GM23338 (cell line): ENCODE data around the gene CCN2. TPM values are rescaled to one million over a fixed set of nuclear protein-coding genes. Genes with fewer than 3 reads are reported as not detected.

ENCODE experiments used
- ATAC-seq: fragments of 200-7000 bp; cut with Tn5 transposase; 3 replicates; pipeline ENCODE4 v1.9.1; 2020
- DNase-seq: peaks from one replicate; pipeline ENCODE4 v3.0.0-alpha.2; 2015; ENCODE audit warnings: low spot score
- H2AFZ ChIP-seq: fragments of 200-600 bp; sonication (generic); 2 replicates; pipeline ENCODE4 v1.8.0; 2016; ENCODE audit warnings: antibody characterized with exemption, mild to moderate bottlenecking, moderate library complexity
- H3F3A ChIP-seq: fragments of 200-600 bp; sonication (generic); replicated peaks from 2 replicates; pipeline ENCODE4 v1.8.0; 2017; ENCODE audit warnings: antibody characterized with exemption, mixed run types, low read depth
- H3K27ac ChIP-seq: fragments of 200-600 bp; sonication (generic); 2 replicates; pipeline ENCODE4 v1.6.1; 2016; ENCODE audit warnings: low read depth
- H3K27me3 ChIP-seq: fragments of 200-600 bp; sonication (generic); 2 replicates; pipeline ENCODE4 v1.8.0; 2016; ENCODE audit warnings: mild to moderate bottlenecking, mixed run types, moderate library complexity; ENCODE audit not compliant: insufficient read depth
- H3K36me3 ChIP-seq: fragments of 200-600 bp; sonication (generic); 2 replicates; pipeline ENCODE4 v1.8.0; 2016; ENCODE audit warnings: mild to moderate bottlenecking; ENCODE audit not compliant: insufficient read depth
- H3K4me1 ChIP-seq: fragments of 200-600 bp; sonication (generic); 2 replicates; pipeline ENCODE4 v1.8.0; 2016; ENCODE audit warnings: mild to moderate bottlenecking, moderate library complexity; ENCODE audit not compliant: insufficient read depth
- H3K4me2 ChIP-seq: fragments of 200-600 bp; sonication (generic); 2 replicates; pipeline ENCODE4 v1.7.1; 2017; ENCODE audit warnings: mixed run types
- H3K4me3 ChIP-seq: fragments of 200-600 bp; sonication (generic); 2 replicates; pipeline ENCODE4 v1.6.1; 2016; ENCODE audit warnings: mixed run types
- H3K79me2 ChIP-seq: fragments of 200-600 bp; sonication (generic); replicated peaks from 2 replicates; pipeline ENCODE4 v1.8.0; 2017; ENCODE audit warnings: mild to moderate bottlenecking; ENCODE audit not compliant: insufficient read depth
- H3K9me2 ChIP-seq: fragments of 200-600 bp; sonication (generic); 2 replicates; pipeline ENCODE4 v1.8.0; 2017; ENCODE audit not compliant: insufficient read depth
- H4K20me1 ChIP-seq: fragments of 200-600 bp; sonication (generic); replicated peaks from 2 replicates; pipeline ENCODE4 v1.8.0; 2017; ENCODE audit warnings: mild to moderate bottlenecking; ENCODE audit not compliant: insufficient read depth
- H3K27ac Mint-ChIP-seq: 2 replicates; pipeline ENCODE4 v1.8.0; 2020; ENCODE audit warnings: inconsistent platforms, mild to moderate bottlenecking, moderate library complexity, mixed read lengths
- H3K27me3 Mint-ChIP-seq: 3 replicates; pipeline ENCODE4 v1.8.0; 2022; ENCODE audit warnings: low read depth, mild to moderate bottlenecking, moderate library complexity, mixed read lengths, inconsistent platforms; ENCODE audit not compliant: insufficient read depth, poor library complexity
- H3K36me3 Mint-ChIP-seq: 3 replicates; pipeline ENCODE4 v1.8.0; 2021; ENCODE audit warnings: low read depth, mild to moderate bottlenecking, inconsistent platforms, moderate library complexity, mixed read lengths
- H3K4me1 Mint-ChIP-seq: 3 replicates; pipeline ENCODE4 v1.8.0; 2020; ENCODE audit warnings: mild to moderate bottlenecking, inconsistent platforms, mixed read lengths
- H3K4me3 Mint-ChIP-seq: 3 replicates; pipeline ENCODE4 v1.8.0; 2021; ENCODE audit warnings: moderate library complexity, mild to moderate bottlenecking, inconsistent platforms, mixed read lengths
- H3K9me3 Mint-ChIP-seq: 3 replicates; pipeline ENCODE4 v1.8.0; 2020; ENCODE audit warnings: moderate library complexity, mild to moderate bottlenecking, inconsistent platforms, mixed read lengths
- CREB1 ChIP-seq: fragments of 250-450 bp; sonication (Bioruptor Pico); IDR thresholded peaks from 2 replicates; pipeline ENCODE4 v1.5.0; 2020; ENCODE audit warnings: low read depth, mild to moderate bottlenecking, moderate library complexity
- EZH2 ChIP-seq: fragments of 200-600 bp; sonication (generic); IDR thresholded peaks from one replicate; pipeline ENCODE4 v1.8.0; 2017; ENCODE audit warnings: antibody characterized with exemption, mild to moderate bottlenecking, low read depth; ENCODE audit not compliant: unreplicated experiment
- EZH2phosphoT487 ChIP-seq: fragments of 200-600 bp; sonication (generic); IDR thresholded peaks from one replicate; pipeline ENCODE4 v1.8.1; 2018; ENCODE audit warnings: antibody characterized with exemption; ENCODE audit not compliant: unreplicated experiment
- NANOG ChIP-seq: IDR thresholded peaks from 2 replicates; pipeline ENCODE4 v1.6.1; 2016; ENCODE audit warnings: antibody characterized with exemption, borderline replicate concordance
- POLR2AphosphoS5 ChIP-seq: IDR thresholded peaks from 2 replicates; pipeline ENCODE4 v1.6.1; 2016; ENCODE audit warnings: antibody characterized with exemption, low read depth
- STAT1 ChIP-seq: IDR thresholded peaks from one replicate; pipeline ENCODE4 v1.6.1; 2016; ENCODE audit warnings: antibody characterized with exemption; ENCODE audit not compliant: unreplicated experiment
- ZNF114 ChIP-seq: fragments of 250-450 bp; sonication (Bioruptor Pico); IDR thresholded peaks from 2 replicates; pipeline ENCODE4 v1.5.0; 2020; ENCODE audit warnings: mild to moderate bottlenecking, moderate library complexity
- ZNF331 ChIP-seq: fragments of 250-450 bp; sonication (Bioruptor Pico); IDR thresholded peaks from 2 replicates; pipeline ENCODE4 v1.5.0; 2020; ENCODE audit warnings: low read depth, mild to moderate bottlenecking, moderate library complexity
- polyA plus RNA-seq: library from polyadenylated mRNA; unstranded; fragments of >200 nt; fragmentation: Nextera tagmentation; extraction: Ambion mirVana; gene quantifications from 2 replicates; pipeline ENCODE4 v1.2.1, GENCODE V29; 2016
- total RNA-seq: library from RNA; depleted of rRNA; stranded (reverse); fragments of >200 nt; shearing (Covaris generic); gene quantifications from 2 replicates; pipeline ENCODE4 v1.2.3, GENCODE V29; 2014
- TF ChIP-seq, protein P1 (sequence below), 2 experiments: fragments of 200-600 bp in 1 of 2; sonication (generic) in 1 of 2; conservative IDR thresholded peaks; 2 replicates each; pipeline versions ENCODE4 v1.5.1 to v1.6.1; 2016 to 2017; ENCODE audit warnings: antibody characterized with exemption in 2 of 2, low read depth in 2 of 2, mild to moderate bottlenecking in 2 of 2, moderate library complexity in 1 of 2

Gene CCN2
- total and polyA plus RNA-seq, 2 experiments from 2014 or later, result 128 to 159 TPM

DNA sequence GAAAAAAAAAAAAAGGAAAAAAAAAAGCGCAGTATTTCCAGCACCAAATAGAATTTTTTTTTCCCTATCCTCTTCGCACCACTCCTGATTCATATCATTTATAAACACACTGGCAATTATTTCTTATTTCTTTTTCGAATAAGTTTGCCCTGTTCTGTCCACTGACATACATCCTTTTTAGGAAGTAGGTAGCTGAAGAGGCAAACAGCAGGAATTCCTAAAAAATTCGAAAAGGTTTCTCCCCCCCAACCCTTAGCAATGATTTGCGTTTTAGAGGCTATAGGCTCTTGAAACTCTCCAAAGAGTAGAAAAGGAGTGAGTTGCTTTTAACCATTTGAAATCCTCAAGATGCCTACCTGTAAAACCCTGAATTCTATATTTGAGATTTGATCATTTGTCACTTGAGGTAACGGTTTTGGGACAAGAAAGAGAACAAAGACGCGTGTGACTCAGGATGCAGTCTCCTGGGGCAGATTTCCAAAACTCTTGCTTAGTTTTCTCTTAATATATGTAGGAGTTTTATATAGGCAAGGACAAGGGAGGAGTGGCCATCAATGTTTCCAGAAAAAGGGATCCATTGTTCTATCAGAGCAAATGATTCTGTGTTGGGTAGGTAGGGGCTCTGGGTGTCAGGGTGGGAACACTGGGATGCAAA, 531 bp upstream of the CCN2 start:
- H3K27ac Mint-ChIP-seq, result peak overlapping the region; percentile 95
- Histone ChIP-seq H3K4me1 (peaks cover 53% of the 10 kb centered on the region), H3K4me2 (peak overlapping the region; percentile 68), H3K4me3 (peak overlapping the region; percentile 31), H3K27ac (peak overlapping the region; percentile 76), H3K9me2 (no peaks in the 10 kb centered on the region), H3K27me3 (no peaks in the 10 kb centered on the region), H3K36me3 (peaks cover 19% of the 10 kb centered on the region), H3K79me2 (peaks cover 24% of the 10 kb centered on the region), H4K20me1 (peaks cover 15% of the 10 kb centered on the region), H3F3A (peaks cover 12% of the 10 kb centered on the region), H2AFZ (no peak overlapping the region)
- DNase-seq (peak; percentile 52), ATAC-seq (no peak)
- H3K4me3 Mint-ChIP-seq, result peak overlapping the region; percentile 76
- H3K9me3 Mint-ChIP-seq, result peaks cover 5% of the 10 kb centered on the region; the same call in 2 of the 3 replicates
- TF ChIP-seq EZH2phosphoT487 (no peak), NANOG (no peak; the same call in 1 of the 2 replicates), STAT1 (no peak), POLR2AphosphoS5 (no peak), ZNF114 (CRISPR knock-in tag) (no peak)
- TF ChIP-seq, protein P1, sequence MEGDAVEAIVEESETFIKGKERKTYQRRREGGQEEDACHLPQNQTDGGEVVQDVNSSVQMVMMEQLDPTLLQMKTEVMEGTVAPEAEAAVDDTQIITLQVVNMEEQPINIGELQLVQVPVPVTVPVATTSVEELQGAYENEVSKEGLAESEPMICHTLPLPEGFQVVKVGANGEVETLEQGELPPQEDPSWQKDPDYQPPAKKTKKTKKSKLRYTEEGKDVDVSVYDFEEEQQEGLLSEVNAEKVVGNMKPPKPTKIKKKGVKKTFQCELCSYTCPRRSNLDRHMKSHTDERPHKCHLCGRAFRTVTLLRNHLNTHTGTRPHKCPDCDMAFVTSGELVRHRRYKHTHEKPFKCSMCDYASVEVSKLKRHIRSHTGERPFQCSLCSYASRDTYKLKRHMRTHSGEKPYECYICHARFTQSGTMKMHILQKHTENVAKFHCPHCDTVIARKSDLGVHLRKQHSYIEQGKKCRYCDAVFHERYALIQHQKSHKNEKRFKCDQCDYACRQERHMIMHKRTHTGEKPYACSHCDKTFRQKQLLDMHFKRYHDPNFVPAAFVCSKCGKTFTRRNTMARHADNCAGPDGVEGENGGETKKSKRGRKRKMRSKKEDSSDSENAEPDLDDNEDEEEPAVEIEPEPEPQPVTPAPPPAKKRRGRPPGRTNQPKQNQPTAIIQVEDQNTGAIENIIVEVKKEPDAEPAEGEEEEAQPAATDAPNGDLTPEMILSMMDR (conservative IDR thresholded peaks at IDR 0.05; ENCODE audit: low read depth in 2 of 2), result no peak
- peaks cover 24% of the 10 kb centered on the region for H3K27me3 Mint-ChIP-seq
- peaks cover 71% of the 10 kb centered on the region for H3K4me1 Mint-ChIP-seq
- peaks cover 37% of the 10 kb centered on the region for H3K36me3 Mint-ChIP-seq

DNA sequence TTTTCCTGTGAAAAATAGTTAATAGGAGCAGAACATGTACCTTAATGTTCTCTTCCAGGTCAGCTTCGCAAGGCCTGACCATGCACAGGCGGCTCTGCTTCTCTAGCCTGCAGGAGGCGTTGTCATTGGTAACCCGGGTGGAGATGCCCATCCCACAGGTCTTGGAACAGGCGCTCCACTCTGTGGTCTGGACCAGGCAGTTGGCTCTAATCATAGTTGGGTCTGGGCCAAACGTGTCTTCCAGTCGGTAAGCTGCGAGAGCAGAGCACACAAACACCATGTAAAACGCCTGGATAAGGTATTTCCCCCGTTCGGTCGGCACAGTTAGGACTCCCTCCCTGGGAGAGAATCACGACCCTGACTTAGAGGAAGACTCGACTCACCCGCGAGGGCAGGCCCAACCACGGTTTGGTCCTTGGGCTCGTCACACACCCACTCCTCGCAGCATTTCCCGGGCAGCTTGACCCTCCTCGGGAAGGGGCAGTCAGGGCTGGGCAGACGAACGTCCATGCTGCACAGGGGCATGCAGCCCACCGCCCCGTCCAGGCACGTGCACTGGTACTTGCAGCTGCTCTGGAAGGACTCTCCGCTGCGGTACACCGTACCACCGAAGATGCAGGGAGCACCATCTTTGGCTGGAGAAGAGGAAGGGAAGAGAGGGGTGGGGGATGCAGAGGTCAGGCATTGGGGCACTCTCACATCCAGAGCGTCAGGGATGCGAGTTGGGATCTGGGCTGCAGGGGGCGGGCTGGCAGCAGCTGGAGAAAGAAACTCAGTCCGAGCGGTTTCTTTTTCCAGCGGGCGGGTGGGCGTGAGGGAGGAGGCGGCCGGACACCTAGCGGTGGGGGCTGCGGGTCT, 1.0 kb downstream of the CCN2 start:
- Histone ChIP-seq H3K4me3 (peak overlapping the region; percentile 61), H3K4me1 (peaks cover 48% of the 10 kb centered on the region), H3K79me2 (peaks cover 24% of the 10 kb centered on the region), H4K20me1 (peaks cover 15% of the 10 kb centered on the region), H3K27ac (no peak overlapping the region), H3F3A (peaks cover 12% of the 10 kb centered on the region), H2AFZ (no peak overlapping the region), H3K27me3 (no peaks in the 10 kb centered on the region), H3K4me2 (peak overlapping the region; percentile 79), H3K9me2 (no peaks in the 10 kb centered on the region), H3K36me3 (peaks cover 19% of the 10 kb centered on the region)
- peaks cover 5% of the 10 kb centered on the region; the same call in 2 of the 3 replicates for H3K9me3 Mint-ChIP-seq
- H3K4me1 Mint-ChIP-seq, result peaks cover 73% of the 10 kb centered on the region
- ATAC-seq (peak; percentile 43), DNase-seq (peak; percentile 75)
- peak overlapping the region; percentile 81 for H3K27ac Mint-ChIP-seq
- peaks cover 29% of the 10 kb centered on the region for H3K27me3 Mint-ChIP-seq
- H3K4me3 Mint-ChIP-seq, result peak overlapping the region; percentile 90
- H3K36me3 Mint-ChIP-seq, result peaks cover 41% of the 10 kb centered on the region
- TF ChIP-seq STAT1 (no peak), EZH2phosphoT487 (no peak), ZNF114 (CRISPR knock-in tag) (no peak), EZH2 (no peak), CREB1 (CRISPR knock-in tag) (no peak), POLR2AphosphoS5 (peak; percentile 59), ZNF331 (no peak)
- TF ChIP-seq, protein P1 (conservative IDR thresholded peaks at IDR 0.05; ENCODE audit: low read depth in 2 of 2), result peak; percentile 46 to 72
